Smooth muscle cell (in vitro differentiated cells): ENCODE measurements around the gene ZNF479. TPM values are rescaled to one million over a fixed set of nuclear protein-coding genes. Genes with fewer than 3 reads are reported as not detected.
"Not testable (repeated sequence)": the region's sequence is repeated elsewhere in the genome, so short reads cannot be mapped to it uniquely, and the experiment has no call there.

Experiments
- DNase-seq: peaks from one replicate; lab custom pipeline; 2025; ENCODE audit not compliant: unreplicated experiment; lab: John Stamatoyannopoulos, UW
- H2AFZ ChIP-seq: fragments of 200-600 bp; sonication (generic); 2 replicates; pipeline ENCODE4 v1.6.0; 2016; ENCODE audit warnings: antibody characterized with exemption, low read depth, mild to moderate bottlenecking
- H3F3A ChIP-seq: fragments of 200-600 bp; sonication (generic); 2 replicates; pipeline ENCODE4 v1.6.0; 2017; ENCODE audit warnings: antibody characterized with exemption, low read depth
- H3K27ac ChIP-seq: fragments of 200-600 bp; sonication (generic); 2 replicates; pipeline ENCODE4 v1.5.1; 2016; ENCODE audit warnings: low read depth, mild to moderate bottlenecking
- H3K27me3 ChIP-seq: fragments of 200-600 bp; sonication (generic); 2 replicates; pipeline ENCODE4 v1.6.1; 2016; ENCODE audit warnings: low read depth, mild to moderate bottlenecking
- H3K36me3 ChIP-seq: fragments of 200-600 bp; sonication (generic); 2 replicates; pipeline ENCODE4 v1.5.1; 2016; ENCODE audit warnings: low read depth
- H3K4me1 ChIP-seq: fragments of 200-600 bp; sonication (generic); 2 replicates; pipeline ENCODE4 v1.5.1; 2016; ENCODE audit warnings: low read depth
- H3K4me2 ChIP-seq: fragments of 200-600 bp; sonication (generic); 2 replicates; pipeline ENCODE4 v1.6.0; 2016; ENCODE audit warnings: mild to moderate bottlenecking
- H3K4me3 ChIP-seq: fragments of 200-600 bp; sonication (generic); 2 replicates; pipeline ENCODE4 v1.5.1; 2016; ENCODE audit warnings: mild to moderate bottlenecking
- H3K79me2 ChIP-seq: fragments of 200-600 bp; sonication (generic); 2 replicates; pipeline ENCODE4 v1.6.0; 2016; ENCODE audit warnings: low read depth, mild to moderate bottlenecking
- H3K9ac ChIP-seq: fragments of 200-600 bp; sonication (generic); 2 replicates; pipeline ENCODE4 v1.6.0; 2016; ENCODE audit warnings: low read depth
- H3K9me3 ChIP-seq: fragments of 200-600 bp; sonication (generic); replicated peaks from 2 replicates; pipeline ENCODE4 v1.5.1; 2016; ENCODE audit warnings: low read depth
- H4K20me1 ChIP-seq: fragments of 200-600 bp; sonication (generic); 2 replicates; pipeline ENCODE4 v1.6.0; 2016; ENCODE audit warnings: low read depth
- WGBS: methylation state at CpG from one replicate; pipeline ENCODE4 v1.1.7; 2016; ENCODE audit warnings: low lambda C conversion rate; 5-methylcytosine and 5-hydroxymethylcytosine counted together
- polyA plus RNA-seq: library from polyadenylated mRNA; unstranded; fragments of >200 nt; fragmentation: Nextera tagmentation; extraction: Ambion mirVana; gene quantifications from 2 replicates; pipeline ENCODE4 v1.2.1, GENCODE V29; 2016
- total RNA-seq: library from RNA; depleted of rRNA; stranded (reverse); fragments of >200 nt; gene quantifications from 2 replicates; pipeline ENCODE4 v1.2.3, GENCODE V29; 2014
- TF ChIP-seq, protein P1 (sequence below): fragments of 200-600 bp; sonication (generic); IDR thresholded peaks from 2 replicates; pipeline ENCODE4 v1.5.1; 2017; ENCODE audit warnings: borderline replicate concordance, mild to moderate bottlenecking, antibody characterized with exemption; ENCODE audit not compliant: insufficient read depth, poor library complexity, severe bottlenecking

ZNF479 gene
- total and polyA plus RNA-seq, 2 experiments from 2014 or later = not detected

DNA sequence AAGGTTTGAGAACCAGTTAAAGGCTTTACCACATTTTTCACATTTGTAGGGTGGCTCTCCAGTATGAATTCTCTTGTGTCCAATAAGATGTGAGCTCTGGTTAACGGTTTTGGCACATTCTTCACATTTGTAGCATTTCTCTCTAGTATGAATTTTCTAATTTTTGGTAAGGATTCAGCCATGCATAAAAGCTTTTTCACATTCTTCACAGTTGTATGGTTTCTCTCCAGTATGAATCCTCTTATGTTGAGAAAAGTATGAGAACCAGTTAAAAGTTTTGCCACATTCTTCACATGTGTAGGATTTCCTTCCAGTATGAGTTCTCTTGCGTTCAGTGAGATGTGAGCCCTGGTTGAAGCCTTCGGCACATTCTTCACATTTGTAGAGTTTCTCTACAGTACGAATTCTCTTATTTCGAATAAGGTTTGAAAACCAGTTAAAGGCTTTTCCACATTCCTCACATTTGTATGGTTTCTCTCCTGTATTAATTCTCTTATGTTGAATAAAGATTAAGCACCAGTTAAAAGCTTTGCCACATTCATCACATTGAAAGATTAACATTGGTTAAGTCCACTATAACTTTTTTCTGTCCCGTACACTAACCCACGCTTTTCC is 33.2 kb upstream of the ZNF479 start:
- TF ChIP-seq, protein P1, sequence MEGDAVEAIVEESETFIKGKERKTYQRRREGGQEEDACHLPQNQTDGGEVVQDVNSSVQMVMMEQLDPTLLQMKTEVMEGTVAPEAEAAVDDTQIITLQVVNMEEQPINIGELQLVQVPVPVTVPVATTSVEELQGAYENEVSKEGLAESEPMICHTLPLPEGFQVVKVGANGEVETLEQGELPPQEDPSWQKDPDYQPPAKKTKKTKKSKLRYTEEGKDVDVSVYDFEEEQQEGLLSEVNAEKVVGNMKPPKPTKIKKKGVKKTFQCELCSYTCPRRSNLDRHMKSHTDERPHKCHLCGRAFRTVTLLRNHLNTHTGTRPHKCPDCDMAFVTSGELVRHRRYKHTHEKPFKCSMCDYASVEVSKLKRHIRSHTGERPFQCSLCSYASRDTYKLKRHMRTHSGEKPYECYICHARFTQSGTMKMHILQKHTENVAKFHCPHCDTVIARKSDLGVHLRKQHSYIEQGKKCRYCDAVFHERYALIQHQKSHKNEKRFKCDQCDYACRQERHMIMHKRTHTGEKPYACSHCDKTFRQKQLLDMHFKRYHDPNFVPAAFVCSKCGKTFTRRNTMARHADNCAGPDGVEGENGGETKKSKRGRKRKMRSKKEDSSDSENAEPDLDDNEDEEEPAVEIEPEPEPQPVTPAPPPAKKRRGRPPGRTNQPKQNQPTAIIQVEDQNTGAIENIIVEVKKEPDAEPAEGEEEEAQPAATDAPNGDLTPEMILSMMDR = no peak
- no peaks in the 10 kb centered on the region for H3K36me3 ChIP-seq
- H3K4me3 ChIP-seq = no peak overlapping the region
- no peak overlapping the region for H3K27ac ChIP-seq
- H3K4me2 ChIP-seq = no peak overlapping the region
- peaks cover 38% of the 10 kb centered on the region for H3K9me3 ChIP-seq
- no peak for DNase-seq
- no peak overlapping the region for H2AFZ ChIP-seq
- H3F3A ChIP-seq = no peaks in the 10 kb centered on the region
- H4K20me1 ChIP-seq = no peaks in the 10 kb centered on the region
- no peaks in the 10 kb centered on the region for H3K27me3 ChIP-seq
- H3K9ac ChIP-seq = no peak overlapping the region
- WGBS = 77% methylated on average over 7 of the region's 7 CpGs
- H3K79me2 ChIP-seq = no peaks in the 10 kb centered on the region
- no peaks in the 10 kb centered on the region for H3K4me1 ChIP-seq

GRCh38 chr7:57120123-57120784 is 12.0 kb downstream of the ZNF479 start:
- not testable (repeated sequence) for DNase-seq, H3K27me3 ChIP-seq, H3K9me3 ChIP-seq, H3K4me3 ChIP-seq, H3K27ac ChIP-seq, H4K20me1 ChIP-seq, H3K4me2 ChIP-seq, H3K4me1 ChIP-seq, H3K36me3 ChIP-seq, H2AFZ ChIP-seq, H3K79me2 ChIP-seq, H3F3A ChIP-seq, H3K9ac ChIP-seq
- 72% methylated on average over 5 of the region's 5 CpGs for WGBS
